GM19438 (cell line): ENCODE measurements around the gene NR1D1.

Experiments used
- ATAC-seq: cut with Tn5 transposase; IDR thresholded peaks from one replicate; pipeline ENCODE4 v1.9.1; 2021; ENCODE audit warnings: low read depth; ENCODE audit not compliant: unreplicated experiment

NR1D1 gene

DNA sequence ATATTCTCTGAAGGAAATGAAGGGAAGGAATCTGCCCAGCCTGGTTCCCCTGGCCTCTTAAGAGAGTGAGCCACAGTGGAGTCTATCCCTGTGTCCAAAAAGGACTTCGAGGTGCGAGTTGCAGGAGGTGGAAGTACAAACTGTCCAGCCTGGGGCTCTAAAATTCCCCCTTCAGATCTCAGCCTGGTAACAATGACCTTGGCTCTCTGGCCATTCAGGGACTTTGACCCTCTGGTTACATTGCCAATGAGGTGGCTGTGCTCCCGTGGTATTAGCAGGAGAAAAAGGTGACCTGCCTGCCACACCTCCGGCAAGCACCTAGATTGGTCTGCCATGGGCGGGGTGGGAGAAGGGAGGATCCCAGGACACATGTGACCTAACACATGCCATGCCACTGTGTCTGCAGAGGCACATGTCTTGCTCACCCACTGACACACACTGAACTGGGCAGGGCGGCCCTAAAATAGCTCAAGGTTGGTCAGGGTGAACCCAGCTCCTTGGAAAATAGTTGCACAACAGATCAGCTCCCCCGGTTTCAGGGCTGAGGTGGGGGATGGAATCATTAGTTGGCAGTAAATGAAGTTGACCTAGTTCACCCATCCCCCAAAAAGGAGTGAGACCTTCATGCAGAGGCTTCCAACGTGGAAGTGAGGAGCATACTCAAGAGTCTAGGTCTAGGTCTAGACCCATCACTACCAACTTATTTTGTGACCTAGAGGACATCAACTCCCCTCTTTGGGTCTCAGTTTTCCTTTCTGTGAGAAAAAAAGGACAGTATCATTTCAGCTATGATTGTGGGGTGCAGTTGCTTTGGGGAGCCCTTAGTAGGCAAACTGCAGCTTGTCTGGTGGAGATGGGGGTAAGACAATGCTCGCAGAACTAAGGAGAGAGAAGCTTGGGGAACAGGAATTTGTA is 2.2 kb downstream of the NR1D1 start:
- ATAC-seq, result no peak

DNA sequence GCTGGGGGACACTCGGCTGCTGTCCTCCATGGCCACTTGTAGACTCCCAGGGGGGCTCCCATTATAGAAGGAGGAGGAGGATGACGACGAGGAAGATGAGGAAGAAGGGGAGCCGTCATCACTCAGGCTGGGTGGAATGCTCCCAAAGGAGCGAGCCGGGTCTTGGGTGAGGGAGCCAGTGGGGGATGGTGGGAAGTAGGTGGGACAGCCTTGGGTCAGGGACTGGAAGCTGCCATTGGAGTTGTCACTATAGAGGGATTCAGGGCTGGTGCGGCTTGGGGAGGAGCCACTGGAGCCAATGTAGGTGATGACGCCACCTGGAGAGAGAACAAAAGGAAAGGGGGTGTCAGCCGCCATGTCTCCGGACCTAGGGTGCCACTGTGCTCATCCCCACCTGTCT is 3.3 kb downstream of the NR1D1 start:
- no peak for ATAC-seq

DNA sequence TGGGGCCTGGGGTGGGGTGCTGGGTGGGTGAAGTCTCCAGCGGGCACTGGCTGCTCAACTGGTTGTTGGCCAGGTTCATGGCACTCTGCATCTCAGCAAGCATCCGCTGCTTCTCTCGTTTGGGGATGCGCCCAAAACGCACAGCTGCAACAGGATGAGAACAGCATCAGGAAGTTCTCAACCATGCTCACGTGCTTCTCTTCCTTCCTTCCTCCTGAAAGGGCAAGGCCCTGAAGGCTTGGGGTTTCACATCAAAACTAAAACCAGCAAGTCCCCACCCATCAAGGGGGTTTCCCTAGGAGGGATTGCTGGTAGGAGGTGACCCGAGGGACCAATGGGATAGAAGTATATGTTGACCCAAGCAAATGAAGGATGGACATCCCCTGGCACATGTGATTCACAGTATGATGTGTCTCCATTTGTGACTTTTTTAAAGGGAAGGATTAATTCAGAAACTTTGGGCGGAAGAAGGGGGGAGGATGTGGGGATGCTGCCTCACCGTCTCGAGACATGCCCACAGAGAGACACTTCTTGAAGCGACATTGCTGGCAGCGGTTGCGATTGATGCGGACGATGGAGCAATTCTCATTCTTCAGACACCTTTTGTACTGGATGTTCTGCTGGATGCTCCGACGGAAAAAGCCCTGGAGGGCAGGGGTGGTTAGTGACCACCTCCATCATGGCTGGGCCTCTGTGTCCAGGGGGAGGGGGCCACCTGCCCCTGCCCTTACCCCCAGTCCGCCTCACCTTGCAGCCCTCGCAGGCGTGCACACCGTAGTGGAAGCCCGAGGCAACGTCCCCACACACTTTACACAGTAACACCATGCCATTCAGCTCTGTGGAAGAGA is 4.2 kb downstream of the NR1D1 start:
- peak; percentile 42 for ATAC-seq

GRCh38 chr17:40095351-40095943 is 4.9 kb downstream of the NR1D1 start:
- no peak for ATAC-seq

DNA sequence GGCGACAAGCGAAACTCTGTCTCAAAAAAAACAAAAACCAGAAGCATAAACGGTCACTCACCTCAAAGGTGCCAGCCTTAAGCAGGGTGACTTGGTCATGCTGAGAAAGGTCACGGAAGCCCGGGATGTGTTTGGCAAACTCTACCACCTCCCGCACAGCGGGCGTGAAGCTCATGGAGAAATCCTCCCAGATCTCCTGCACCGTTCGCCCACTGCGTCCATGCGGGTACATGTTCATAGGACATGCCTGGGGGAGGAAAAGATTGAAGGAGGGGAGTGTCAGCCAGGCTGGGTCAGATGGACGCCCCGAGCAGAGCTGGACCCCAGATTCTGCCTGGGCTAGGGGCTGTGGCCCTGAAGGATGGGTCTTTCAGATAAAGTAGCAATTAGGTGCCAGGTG is 5.5 kb downstream of the NR1D1 start:
- no peak for ATAC-seq

DNA sequence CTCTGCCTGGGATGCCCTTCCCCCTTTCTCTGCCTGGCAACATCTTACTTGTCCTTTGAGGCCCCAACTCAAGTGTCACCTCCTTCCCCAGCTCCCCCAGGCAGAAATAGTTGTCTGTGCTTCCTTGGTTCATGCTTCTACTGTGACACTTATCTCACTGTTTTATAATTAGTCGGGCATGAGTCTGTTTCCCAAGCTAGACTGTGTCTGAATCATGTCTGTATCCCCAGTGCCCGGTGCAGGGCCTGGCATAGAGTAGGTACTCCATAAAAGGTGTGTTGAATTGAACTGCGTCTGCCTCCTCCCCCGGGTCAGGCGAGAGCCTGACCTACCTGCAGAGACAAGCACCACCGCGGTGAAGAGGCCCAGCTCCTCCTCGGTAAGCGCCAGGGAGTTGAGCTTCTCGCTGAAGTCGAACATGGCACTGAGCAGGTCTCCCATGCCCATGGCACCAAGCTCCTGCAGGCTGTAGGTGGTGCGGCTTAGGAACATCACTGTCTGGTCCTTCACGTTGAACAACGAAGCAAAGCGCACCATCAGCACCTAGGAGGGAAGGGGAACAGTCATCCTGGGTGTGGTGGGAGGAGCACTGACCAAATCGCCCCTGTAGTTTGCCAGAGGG is 6.7 kb downstream of the NR1D1 start:
- no peak for ATAC-seq

- no peak for ATAC-seq
Observed at GRCh38 chr17:40093005-40093579, 7.3 kb downstream of the NR1D1 start.

GRCh38 chr17:40092581-40092980 is 7.8 kb downstream of the NR1D1 start:
- no peak for ATAC-seq

DNA sequence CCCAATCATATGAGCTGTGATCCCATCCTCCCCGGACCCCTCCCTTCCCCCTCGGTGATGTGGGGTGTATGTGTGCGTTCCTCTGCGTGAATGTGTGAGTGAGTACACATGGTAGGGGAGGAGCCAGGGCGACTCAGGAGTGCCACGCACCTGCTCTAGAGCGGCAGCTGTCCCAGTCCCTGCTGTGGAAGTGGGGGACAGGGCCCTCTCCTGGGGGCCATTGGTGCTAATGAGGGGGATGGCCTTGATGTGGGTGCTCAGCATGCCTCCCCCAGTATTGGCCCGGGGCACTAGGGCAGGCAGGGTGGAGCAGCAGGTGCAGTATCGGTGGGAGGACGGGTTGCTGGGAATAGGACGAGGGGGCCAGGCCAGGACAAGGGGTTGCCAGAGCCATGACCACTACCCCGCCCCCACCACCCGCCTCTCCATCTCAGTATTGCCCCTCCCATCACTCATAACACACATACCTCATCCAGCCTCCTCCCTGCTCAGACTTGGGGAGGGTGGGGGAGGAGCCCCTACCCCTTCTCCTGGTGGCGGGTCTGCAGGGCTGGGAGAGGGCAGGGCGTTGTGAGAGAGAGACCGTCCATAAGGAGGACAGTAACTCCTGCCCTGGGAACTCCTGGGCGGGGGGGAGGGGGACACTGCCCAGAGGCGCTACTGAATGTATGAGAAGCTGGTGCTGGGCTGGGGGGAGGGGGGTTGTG is 8.5 kb downstream of the NR1D1 start:
- ATAC-seq, result no peak

DNA sequence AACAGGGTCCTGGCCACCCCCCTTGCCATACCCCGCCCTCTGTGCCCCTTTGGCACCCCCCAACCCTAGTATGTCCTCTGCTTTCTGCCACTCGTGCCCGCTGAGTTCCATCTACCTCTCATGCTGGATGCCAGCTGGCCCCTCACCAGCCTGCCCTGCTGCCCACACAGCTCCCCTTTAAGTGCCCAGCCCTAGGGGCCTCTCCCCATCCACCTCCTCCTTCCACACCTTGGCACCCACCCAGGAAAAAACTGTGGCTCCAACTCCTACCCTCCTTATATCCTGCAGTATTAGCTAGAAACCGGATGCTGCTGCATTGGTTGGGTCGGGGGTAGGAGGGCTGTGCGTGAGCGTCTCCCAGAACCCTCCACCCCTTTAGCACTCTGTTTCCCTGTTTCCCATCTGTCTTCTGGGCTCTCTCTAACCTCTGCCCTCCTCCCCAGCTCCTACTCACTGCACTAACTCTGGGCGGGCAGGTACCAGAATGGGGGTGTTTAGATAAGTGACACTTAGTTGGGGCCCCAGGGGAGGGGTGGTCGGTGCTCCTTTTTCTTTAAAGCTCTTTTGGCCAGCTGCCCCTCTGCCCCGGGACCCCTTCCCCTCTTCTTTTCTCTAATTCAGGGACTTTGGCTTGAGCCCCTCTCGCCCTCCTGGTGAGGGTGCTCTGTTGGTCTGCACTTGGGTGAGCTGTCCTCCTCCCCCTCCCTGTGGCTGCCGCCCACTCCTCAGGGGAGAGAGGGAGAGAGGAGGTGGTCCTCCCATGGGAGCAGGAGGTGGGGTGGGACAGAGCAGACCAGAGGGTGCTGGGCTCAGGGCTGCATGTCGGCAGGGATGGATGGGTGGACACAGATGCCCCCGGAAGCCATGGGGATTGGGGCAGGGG is 9.9 kb downstream of the NR1D1 start:
- ATAC-seq, result no peak

DNA sequence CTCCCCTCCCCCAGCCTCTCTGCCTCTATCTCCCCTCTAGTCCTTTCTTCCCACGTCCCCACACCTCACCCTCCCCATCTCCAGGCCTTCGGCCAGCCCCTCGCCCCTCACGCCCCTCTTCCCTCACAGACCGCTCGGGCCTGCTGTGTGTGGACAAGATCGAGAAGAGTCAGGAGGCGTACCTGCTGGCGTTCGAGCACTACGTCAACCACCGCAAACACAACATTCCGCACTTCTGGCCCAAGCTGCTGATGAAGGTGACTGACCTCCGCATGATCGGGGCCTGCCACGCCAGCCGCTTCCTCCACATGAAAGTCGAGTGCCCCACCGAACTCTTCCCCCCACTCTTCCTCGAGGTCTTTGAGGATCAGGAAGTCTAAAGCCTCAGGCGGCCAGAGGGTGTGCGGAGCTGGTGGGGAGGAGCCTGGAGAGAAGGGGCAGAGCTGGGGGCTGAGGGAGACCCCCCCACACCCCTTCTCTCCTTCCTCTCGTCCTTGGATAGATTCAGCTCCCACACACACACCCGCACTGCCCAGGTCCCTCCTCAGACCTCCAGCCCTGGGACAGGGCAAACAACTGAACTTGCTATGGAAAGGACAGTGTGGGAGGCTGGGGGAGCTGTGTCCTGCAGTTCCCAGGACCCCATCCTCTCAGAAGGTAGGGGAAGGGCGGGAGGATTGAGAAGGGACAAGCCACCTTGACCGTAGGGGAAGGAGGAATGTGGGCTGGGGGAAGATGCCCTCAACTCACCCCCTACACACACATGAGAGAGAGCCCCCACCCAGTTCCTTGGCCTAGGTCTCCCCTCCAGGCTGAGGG is 11.1 kb downstream of the NR1D1 start:
- ATAC-seq, result no peak

DNA sequence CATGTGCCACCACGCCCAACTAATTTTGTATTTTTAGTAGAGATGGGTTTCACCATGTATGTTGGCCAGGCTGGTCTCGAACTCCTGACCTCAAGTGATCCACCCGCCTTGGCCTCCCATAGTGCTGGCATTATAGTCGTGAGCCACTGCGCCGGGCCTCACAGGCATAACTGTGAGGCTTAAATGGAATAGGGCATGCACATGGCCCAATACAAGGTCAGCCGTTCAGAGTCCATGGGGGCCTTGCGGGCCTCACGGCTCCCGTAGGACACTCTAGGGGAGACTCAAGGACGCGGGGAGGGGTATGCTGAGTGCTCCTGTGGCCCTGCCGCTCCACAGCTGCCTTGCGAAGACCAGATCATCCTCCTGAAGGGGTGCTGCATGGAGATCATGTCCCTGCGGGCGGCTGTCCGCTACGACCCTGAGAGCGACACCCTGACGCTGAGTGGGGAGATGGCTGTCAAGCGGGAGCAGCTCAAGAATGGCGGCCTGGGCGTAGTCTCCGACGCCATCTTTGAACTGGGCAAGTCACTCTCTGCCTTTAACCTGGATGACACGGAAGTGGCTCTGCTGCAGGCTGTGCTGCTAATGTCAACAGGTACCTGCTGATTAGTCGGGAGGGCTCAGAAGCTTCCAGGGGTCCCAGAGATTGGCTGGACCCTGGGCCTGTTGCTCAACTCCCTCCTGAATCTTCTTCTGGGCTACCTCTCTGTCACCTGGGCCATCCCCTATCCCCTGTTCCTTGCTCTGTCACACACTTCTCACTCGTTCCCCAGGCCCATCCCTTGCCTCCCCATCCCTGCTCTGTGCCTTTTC is 12.3 kb downstream of the NR1D1 start:
- no peak for ATAC-seq

GRCh38 chr17:40087049-40087794 is 13.2 kb downstream of the NR1D1 start:
- ATAC-seq, result no peak

GRCh38 chr17:40086150-40087044 is 14.0 kb downstream of the NR1D1 start:
- ATAC-seq, result no peak

- ATAC-seq, result no peak
Observed at GRCh38 chr17:40084477-40084876, 15.9 kb downstream of the NR1D1 start.

DNA sequence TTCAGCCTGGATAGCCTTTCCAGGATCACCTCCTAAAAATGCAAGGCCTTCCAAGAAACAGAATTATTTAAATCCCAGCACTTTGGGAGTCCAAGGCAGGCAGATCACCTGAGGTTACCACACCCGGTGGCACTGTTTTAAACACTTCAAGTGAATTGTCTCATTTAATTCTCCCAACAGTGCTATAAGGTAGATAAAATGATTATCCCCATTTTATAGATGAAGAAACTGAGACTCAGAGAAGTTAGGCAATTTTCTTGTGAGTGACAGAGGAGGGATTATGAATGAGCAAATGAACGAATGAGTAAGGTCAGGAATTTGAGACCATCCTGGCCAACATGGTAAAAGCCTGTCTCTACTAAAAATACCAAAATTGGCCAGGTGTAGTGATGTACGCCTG is 20.8 kb downstream of the NR1D1 start:
- ATAC-seq, result no peak
